CD4-positive, alpha-beta T cell (primary cell): ENCODE results near the gene MYDGF. TPM values are rescaled to one million over a fixed set of nuclear protein-coding genes. Genes with fewer than 3 reads are reported as not detected.

ENCODE experiments used
- ATAC-seq: fragments of 200-7000 bp; cut with Tn5 transposase; one replicate; pipeline ENCODE4 v1.10.0; 2022; ENCODE audit warnings: mild to moderate bottlenecking; ENCODE audit not compliant: poor library complexity
- CTCF ChIA-PET: fragments of 350-600 bp; sonication (Branson Sonifier 250); formaldehyde crosslinking; loops from one replicate; lab custom pipeline; 2021; ENCODE audit warnings: antibody characterized with exemption, inconsistent platforms; lab: Charles Lee
- POLR2A ChIA-PET: fragments of 350-600 bp; sonication (Branson Sonifier 250); formaldehyde crosslinking; loops from one replicate; lab custom pipeline; 2021; ENCODE audit warnings: antibody characterized with exemption, inconsistent platforms; lab: Charles Lee
- DNase-seq, 14 experiments: peaks; one replicate each; pipeline ENCODE4 v3.0.0-alpha.2; 2013 to 2020; ENCODE audit warnings: mixed read lengths in 2 of 14
- H3K27ac ChIP-seq, 2 donors: one replicate each; pipeline versions ENCODE4 v1.5.1 to v1.7.0; 2013; ENCODE audit warnings: low read length in 2 of 2, low read depth in 1 of 2, mild to moderate bottlenecking in 1 of 2
- H3K27me3 ChIP-seq, 2 experiments: 1 replicate in 1 of 2; 2 replicates in 1 of 2; pipeline versions ENCODE4 v1.6.1 to v1.7.0; 2013; ENCODE audit warnings: low read length in 2 of 2, control low read depth in 1 of 2, mild to moderate bottlenecking in 1 of 2, moderate library complexity in 1 of 2; ENCODE audit not compliant: insufficient read depth in 2 of 2, control insufficient read depth in 1 of 2
- H3K36me3 ChIP-seq: one replicate; pipeline ENCODE4 v1.6.1; 2013; ENCODE audit warnings: low read length, control low read depth; ENCODE audit not compliant: insufficient read depth
- H3K4me1 ChIP-seq: one replicate; pipeline ENCODE4 v1.6.1; 2013; ENCODE audit warnings: low read length, control low read depth; ENCODE audit not compliant: insufficient read depth
- H3K4me3 ChIP-seq: one replicate; pipeline ENCODE4 v1.5.1; 2013; ENCODE audit warnings: mild to moderate bottlenecking, low read length, moderate library complexity
- H3K9me3 ChIP-seq, 2 experiments: 1 replicate in 1 of 2; 2 replicates in 1 of 2; pipeline versions ENCODE4 v1.6.1 to v1.7.0; 2013; ENCODE audit warnings: low read length in 2 of 2, mild to moderate bottlenecking in 2 of 2, control low read depth in 1 of 2, moderate library complexity in 1 of 2; ENCODE audit not compliant: control insufficient read depth in 1 of 2, insufficient read depth in 1 of 2
- H3K27ac Mint-ChIP-seq: one replicate; pipeline ENCODE4 v1.8.0; 2020; ENCODE audit warnings: mixed read lengths
- H3K27me3 Mint-ChIP-seq: one replicate; pipeline ENCODE4 v1.8.0; 2021; ENCODE audit warnings: mixed read lengths
- H3K36me3 Mint-ChIP-seq: one replicate; pipeline ENCODE4 v1.8.0; 2021; ENCODE audit warnings: low read depth, mixed read lengths
- H3K4me1 Mint-ChIP-seq: one replicate; pipeline ENCODE4 v1.8.0; 2021; ENCODE audit warnings: low read depth, mixed read lengths
- H3K4me3 Mint-ChIP-seq: one replicate; pipeline ENCODE4 v1.8.0; 2020; ENCODE audit warnings: mild to moderate bottlenecking, mixed read lengths
- H3K9me3 Mint-ChIP-seq: one replicate; pipeline ENCODE4 v1.8.0; 2020; ENCODE audit warnings: mixed read lengths
- CTCF ChIP-seq: fragments of 200-600 bp; IDR thresholded peaks from one replicate; pipeline ENCODE4 v1.8.0; 2022; ENCODE audit warnings: antibody characterized with exemption, mild to moderate bottlenecking
- intact Hi-C, 2 experiments: fragments of 100-400 bp; cut with DNase I in 1 of 2; cut with micrococcal nuclease in 1 of 2; formaldehyde crosslinking; loops; one replicate each; pipeline versions ENCODE4 v1.15.1 to v1.9.0; 2023 to 2025; cut with DNase I, micrococcal nuclease
- total RNA-seq, 174 experiments: library from RNA in 2 of 174; stranded (reverse) in 2 of 174; gene quantifications; one replicate each; pipeline ENCODE4 v1.2.3 and lab custom pipeline; 2021 to 2026

Gene MYDGF
- total RNA-seq, 2 experiments from 2014 or later = 22.0 to 23.0 TPM

DNA sequence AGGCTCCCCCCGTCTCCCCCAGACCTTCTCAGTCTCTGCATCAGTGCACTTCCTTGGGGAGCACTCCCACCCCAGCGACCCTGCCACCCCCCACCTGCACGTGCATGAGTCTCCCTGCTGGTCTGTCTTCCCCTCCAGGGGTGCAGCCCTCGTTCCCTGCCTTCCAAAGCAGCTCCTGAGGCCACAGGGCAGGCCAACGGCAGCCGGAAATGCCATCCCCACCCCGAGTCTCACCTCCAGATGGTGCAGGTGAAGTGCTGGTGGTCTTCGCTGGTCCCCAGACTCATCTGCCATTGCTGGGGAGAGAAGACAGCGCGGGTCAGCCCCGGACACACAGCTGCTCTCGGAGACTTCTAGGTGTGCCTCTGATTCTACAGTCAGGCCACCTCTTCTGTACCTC lies 5.5 kb downstream of the MYDGF start:
- intact Hi-C loops = no loop called here
- Histone ChIP-seq H3K4me3 (no peak overlapping the region), H3K27me3 (no peaks in the 10 kb centered on the region), H3K4me1 (peaks cover 12% of the 10 kb centered on the region), H3K9me3 (no peaks in the 10 kb centered on the region), H3K36me3 (peaks cover 71% of the 10 kb centered on the region), H3K27ac (no peak overlapping the region)
- no peak overlapping the region for H3K4me3 Mint-ChIP-seq
- H3K36me3 Mint-ChIP-seq = peaks cover 50% of the 10 kb centered on the region
- TF ChIP-seq CTCF = no peak
- H3K27ac Mint-ChIP-seq = no peak overlapping the region
- H3K4me1 Mint-ChIP-seq = peaks cover 12% of the 10 kb centered on the region
- ChIA-PET CTCF (no interaction called here), POLR2A (no interaction called here)
- ATAC-seq = no peak
- H3K27me3 Mint-ChIP-seq = no peaks in the 10 kb centered on the region
- DNase-seq = no peak
- H3K9me3 Mint-ChIP-seq = no peaks in the 10 kb centered on the region

GRCh38 chr19:4662812-4663211 lies 7.3 kb downstream of the MYDGF start:
- ChIA-PET CTCF (no interaction called here), POLR2A (no interaction called here)
- Histone ChIP-seq H3K27me3 (no peaks in the 10 kb centered on the region), H3K9me3 (no peaks in the 10 kb centered on the region), H3K36me3 (peaks cover 76% of the 10 kb centered on the region), H3K4me3 (no peak overlapping the region), H3K4me1 (no peaks in the 10 kb centered on the region), H3K27ac (no peak overlapping the region)
- Mint-ChIP-seq H3K36me3 (peaks cover 51% of the 10 kb centered on the region), H3K9me3 (no peaks in the 10 kb centered on the region), H3K4me1 (no peaks in the 10 kb centered on the region), H3K27me3 (no peaks in the 10 kb centered on the region), H3K4me3 (no peak overlapping the region), H3K27ac (no peak overlapping the region)
- DNase-seq (no peak), ATAC-seq (no peak)
- no peak for TF ChIP-seq CTCF
- intact Hi-C loops = no loop called here

DNA sequence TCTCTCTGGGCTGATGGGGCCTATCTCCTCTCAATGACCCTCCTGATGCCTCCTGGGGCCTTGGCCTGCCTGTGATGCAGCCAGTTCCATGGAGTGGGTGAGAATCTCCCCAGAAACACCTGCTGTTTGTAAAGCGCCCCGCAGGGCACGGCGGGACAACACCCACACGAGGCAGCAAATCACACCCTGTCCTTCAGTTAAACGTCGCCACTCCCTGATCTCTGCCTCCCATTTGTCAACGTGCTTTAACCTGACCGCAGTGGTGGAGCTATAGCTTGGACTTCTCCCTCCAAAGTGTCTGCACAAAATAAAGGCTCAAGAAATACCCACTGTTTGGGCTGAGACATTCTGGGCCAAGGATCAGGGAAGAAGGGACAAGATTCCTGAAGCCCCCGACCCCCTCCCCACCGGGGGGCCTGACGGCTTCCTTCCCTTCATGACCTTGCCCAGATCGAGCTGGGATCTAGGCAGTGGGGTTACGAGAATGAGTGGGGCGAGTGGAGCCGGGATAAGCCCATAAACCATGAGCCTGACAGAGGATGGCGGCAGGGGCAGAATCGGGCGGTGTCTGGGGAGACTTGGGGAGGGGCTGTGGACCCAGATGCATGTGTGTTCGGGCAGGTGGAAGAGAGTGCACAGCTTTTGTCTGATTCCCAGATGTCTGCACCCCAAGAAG lies 8.0 kb downstream of the MYDGF start:
- intact Hi-C loops = no loop called here
- no peak overlapping the region for H3K4me3 Mint-ChIP-seq
- TF ChIP-seq CTCF = no peak
- no peak overlapping the region for H3K27ac ChIP-seq
- H3K4me1 Mint-ChIP-seq = no peaks in the 10 kb centered on the region
- ATAC-seq = no peak
- DNase-seq = no peak
- H3K4me1 ChIP-seq = no peaks in the 10 kb centered on the region
- H3K36me3 ChIP-seq = peaks cover 78% of the 10 kb centered on the region
- H3K36me3 Mint-ChIP-seq = peaks cover 51% of the 10 kb centered on the region
- H3K27ac Mint-ChIP-seq = no peak overlapping the region
- ChIA-PET CTCF (no interaction called here), POLR2A (no interaction called here)
- H3K9me3 ChIP-seq = no peaks in the 10 kb centered on the region
- no peaks in the 10 kb centered on the region for H3K27me3 Mint-ChIP-seq
- no peaks in the 10 kb centered on the region for H3K27me3 ChIP-seq
- no peaks in the 10 kb centered on the region for H3K9me3 Mint-ChIP-seq
- H3K4me3 ChIP-seq = no peak overlapping the region
